H1 (cell line): ENCODE measurements around the gene PRMT1. TPM values are rescaled to one million over a fixed set of nuclear protein-coding genes. Genes with fewer than 3 reads are reported as not detected.

Source experiments
- CTCF ChIA-PET: fragments of 300-600 bp; sonication (Branson Sonifier 250); formaldehyde crosslinking; loops from one replicate; lab custom pipeline; 2021; ENCODE audit not compliant: partially characterized antibody; lab: Charles Lee
- POLR2A ChIA-PET: fragments of 300-600 bp; sonication (Branson Sonifier 250); formaldehyde crosslinking; loops from one replicate; lab custom pipeline; 2021; ENCODE audit warnings: inconsistent platforms; ENCODE audit not compliant: partially characterized antibody; lab: Charles Lee
- DNase-seq, 2 experiments: peaks; one replicate each; pipeline versions ENCODE4 v3.0.0 to v3.0.0-alpha.2; 2010 to 2022; ENCODE audit warnings: low spot score in 2 of 2, low read depth in 1 of 2, mixed read lengths in 1 of 2
- FAIRE-seq: peaks from 2 replicates; lab custom pipeline; 2011; peaks lifted over from hg19 to GRCh38; lab: Jason Lieb, UNC
- H2AFZ ChIP-seq: 2 replicates; pipeline ENCODE4 v1.8.1; 2012; ENCODE audit warnings: low read length, inconsistent platforms
- H2AK5ac ChIP-seq: 2 replicates; pipeline ENCODE4 v1.6.1; 2013; ENCODE audit warnings: low read depth, low read length
- H2BK120ac ChIP-seq: replicated peaks from 2 replicates; pipeline ENCODE3; 2013; ENCODE audit warnings: low read depth, low read length, inconsistent platforms
- H2BK12ac ChIP-seq: 2 replicates; pipeline ENCODE4 v1.6.1; 2013; ENCODE audit warnings: low read depth, low read length
- H2BK15ac ChIP-seq: 2 replicates; pipeline ENCODE4 v1.6.1; 2013; ENCODE audit warnings: low read length
- H2BK20ac ChIP-seq: 2 replicates; pipeline ENCODE4 v1.6.1; 2013; ENCODE audit warnings: low read length
- H2BK5ac ChIP-seq: 2 replicates; pipeline ENCODE4 v1.6.1; 2013; ENCODE audit warnings: low read depth, low read length
- H3K14ac ChIP-seq: 2 replicates; pipeline ENCODE4 v1.6.1; 2013; ENCODE audit warnings: inconsistent platforms; ENCODE audit not compliant: insufficient read length
- H3K18ac ChIP-seq: 2 replicates; pipeline ENCODE4 v1.6.1; 2013; ENCODE audit warnings: low read length; ENCODE audit errors: extremely low read depth
- H3K23ac ChIP-seq: 2 replicates; pipeline ENCODE4 v1.6.1; 2013; ENCODE audit warnings: inconsistent platforms; ENCODE audit not compliant: insufficient read length
- H3K23me2 ChIP-seq: 2 replicates; pipeline ENCODE4 v1.6.1; 2013; ENCODE audit warnings: low read depth, low read length
- H3K27ac ChIP-seq: 2 replicates; pipeline ENCODE4 v1.6.1; 2011; ENCODE audit warnings: low read depth, low read length, inconsistent platforms
- H3K27me3 ChIP-seq, 4 experiments: replicated peaks in 1 of 4; 1 replicate in 1 of 4; 2 replicates in 3 of 4; pipeline versions ENCODE4 v1.6.1 to v1.8.1; 2011 to 2013; ENCODE audit warnings: low read length in 3 of 4, mild to moderate bottlenecking in 3 of 4, inconsistent platforms in 2 of 4, mixed read lengths in 2 of 4, moderate library complexity in 1 of 4; ENCODE audit not compliant: control insufficient read depth in 3 of 4, insufficient read depth in 3 of 4; ENCODE audit errors: extremely low read depth in 1 of 4
- H3K36me3 ChIP-seq, 4 experiments: 2 replicates each; pipeline versions ENCODE4 v1.6.1 to v1.8.1; 2011 to 2013; ENCODE audit warnings: mild to moderate bottlenecking in 4 of 4, low read length in 3 of 4, moderate library complexity in 2 of 4, control low read depth in 1 of 4, inconsistent platforms in 1 of 4; ENCODE audit not compliant: insufficient read depth in 4 of 4, control insufficient read depth in 2 of 4
- H3K4ac ChIP-seq: replicated peaks from 2 replicates; pipeline ENCODE3; 2013; ENCODE audit warnings: low read length, low read depth, mixed read lengths, inconsistent platforms; ENCODE audit not compliant: insufficient read length
- H3K4me1 ChIP-seq, 4 experiments: replicated peaks in 1 of 4; 1 replicate in 1 of 4; 2 replicates in 3 of 4; pipeline versions ENCODE4 v1.6.1 to v1.8.1; 2011 to 2013; ENCODE audit warnings: low read length in 3 of 4, inconsistent platforms in 2 of 4, mixed read lengths in 1 of 4; ENCODE audit not compliant: insufficient read depth in 4 of 4, control insufficient read depth in 3 of 4
- H3K4me2 ChIP-seq, 2 experiments: 2 replicates each; pipeline versions ENCODE4 v1.6.1 to v1.8.1; 2011 to 2013; ENCODE audit warnings: low read depth in 2 of 2, low read length in 2 of 2, control low read depth in 1 of 2, inconsistent platforms in 1 of 2, mild to moderate bottlenecking in 1 of 2; ENCODE audit not compliant: insufficient read depth in 1 of 2
- H3K4me3 ChIP-seq, 4 experiments: fragments of 200-600, 300-600 bp in 1 of 4; sonication (generic), shearing (Covaris generic), sonication (Bioruptor Twin) in 1 of 4; 2 replicates each; pipeline versions ENCODE4 v1.5.1 to v1.8.1; 2011 to 2016; ENCODE audit warnings: low read length in 4 of 4, low read depth in 3 of 4, control low read depth in 2 of 4, inconsistent platforms in 2 of 4, mild to moderate bottlenecking in 2 of 4, mixed read lengths in 1 of 4, moderate library complexity in 1 of 4; ENCODE audit not compliant: insufficient read depth in 2 of 4; ENCODE audit errors: extremely low read depth in 1 of 4
- H3K56ac ChIP-seq: replicated peaks from 2 replicates; pipeline ENCODE3; 2013; ENCODE audit warnings: low read depth, mild to moderate bottlenecking, mixed read lengths, low read length, inconsistent platforms; ENCODE audit not compliant: insufficient read length
- H3K79me1 ChIP-seq: 2 replicates; pipeline ENCODE4 v1.6.1; 2013; ENCODE audit warnings: low read depth, low read length, control low read depth
- H3K79me2 ChIP-seq, 2 experiments: 2 replicates each; pipeline versions ENCODE4 v1.6.1 to v1.8.1; 2012 to 2013; ENCODE audit warnings: low read length in 2 of 2, mild to moderate bottlenecking in 2 of 2, inconsistent platforms in 1 of 2; ENCODE audit not compliant: insufficient read depth in 2 of 2, control insufficient read depth in 1 of 2
- H3K9ac ChIP-seq, 4 experiments: replicated peaks in 1 of 4; 1 replicate in 1 of 4; 2 replicates in 3 of 4; pipeline versions ENCODE4 v1.6.1 to v1.8.1; 2011 to 2013; ENCODE audit warnings: low read depth in 3 of 4, low read length in 3 of 4, control low read depth in 2 of 4, mild to moderate bottlenecking in 2 of 4, moderate library complexity in 2 of 4, inconsistent platforms in 1 of 4; ENCODE audit errors: extremely low read depth in 1 of 4
- H3K9me3 ChIP-seq, 2 experiments: 2 replicates each; pipeline versions ENCODE4 v1.6.1 to v1.8.1; 2012 to 2013; ENCODE audit warnings: mild to moderate bottlenecking in 2 of 2, moderate library complexity in 2 of 2, control low read depth in 1 of 2, inconsistent platforms in 1 of 2, low read depth in 1 of 2, low read length in 1 of 2, mixed read lengths in 1 of 2; ENCODE audit not compliant: insufficient read depth in 2 of 2
- H4K20me1 ChIP-seq, 2 experiments: replicated peaks in 1 of 2; 2 replicates each; pipeline versions ENCODE3 to v1.8.1; 2011 to 2013; ENCODE audit warnings: inconsistent platforms in 2 of 2, low read length in 2 of 2, mild to moderate bottlenecking in 1 of 2; ENCODE audit not compliant: insufficient read depth in 2 of 2, control insufficient read depth in 1 of 2
- H4K5ac ChIP-seq: 2 replicates; pipeline ENCODE4 v1.6.1; 2013; ENCODE audit warnings: low read length, low read depth, mixed read lengths, inconsistent platforms; ENCODE audit not compliant: insufficient read length
- H4K8ac ChIP-seq: 2 replicates; pipeline ENCODE4 v1.8.0; 2013; ENCODE audit warnings: mild to moderate bottlenecking, moderate library complexity, low read length, inconsistent platforms; ENCODE audit not compliant: insufficient read depth; ENCODE audit errors: extremely low read depth
- H4K91ac ChIP-seq: replicated peaks from 2 replicates; pipeline ENCODE3; 2013; ENCODE audit warnings: low read length, mixed read lengths, inconsistent platforms; ENCODE audit not compliant: insufficient read length
- BCL11A ChIP-seq, 2 experiments: IDR thresholded peaks; one replicate each; pipeline ENCODE4 v1.6.1; 2011; ENCODE audit warnings: low read depth in 2 of 2, low read length in 2 of 2, mild to moderate bottlenecking in 2 of 2
- BRCA1 ChIP-seq: IDR thresholded peaks from 2 replicates; pipeline ENCODE4 v1.6.1; 2012; ENCODE audit warnings: low read depth, low read length, improper control_type of control experiment
- CBX5 ChIP-seq: fragments of 300-800, 300-1000 bp; sonication (generic); IDR thresholded peaks from 2 replicates; pipeline ENCODE4 v1.7.1; 2016; ENCODE audit warnings: antibody characterized with exemption, low read length, low read depth
- CHD1 ChIP-seq: IDR thresholded peaks from 2 replicates; pipeline ENCODE4 v1.6.1; 2012; ENCODE audit warnings: low read depth, low read length, improper control_type of control experiment
- CHD2 ChIP-seq: IDR thresholded peaks from 2 replicates; pipeline ENCODE4 v1.6.1; 2012; ENCODE audit warnings: low read length, improper control_type of control experiment
- CREB1 ChIP-seq: IDR thresholded peaks from 2 replicates; pipeline ENCODE4 v1.6.1; 2012; ENCODE audit warnings: inconsistent platforms
- CTBP2 ChIP-seq: IDR thresholded peaks from 2 replicates; pipeline ENCODE4 v1.7.0; 2011; ENCODE audit warnings: borderline replicate concordance, mild to moderate bottlenecking, moderate library complexity, mixed read lengths, low read length; ENCODE audit not compliant: insufficient read depth, insufficient read length
- EZH2 ChIP-seq: fragments of 200-600 bp; sonication (generic); IDR thresholded peaks from 2 replicates; pipeline ENCODE4 v1.7.1; 2012; ENCODE audit warnings: low read depth, mild to moderate bottlenecking, moderate library complexity, low read length, inconsistent platforms; ENCODE audit not compliant: severe bottlenecking
- FOSL1 ChIP-seq: IDR thresholded peaks from 2 replicates; pipeline ENCODE4 v1.6.1; 2011; ENCODE audit warnings: mild to moderate bottlenecking, low read depth, low read length, moderate library complexity; ENCODE audit not compliant: insufficient read depth
- SP1 ChIP-seq: IDR thresholded peaks from 2 replicates; pipeline ENCODE4 v1.6.1; 2011; ENCODE audit warnings: low read depth, low read length
- TCF12 ChIP-seq: IDR thresholded peaks from 2 replicates; pipeline ENCODE4 v1.6.1; 2011; ENCODE audit warnings: low read depth, mild to moderate bottlenecking, low read length
- USF2 ChIP-seq: IDR thresholded peaks from 2 replicates; pipeline ENCODE4 v1.6.1; 2011; ENCODE audit warnings: low read length, improper control_type of control experiment
- YY1 ChIP-seq: IDR thresholded peaks from 2 replicates; pipeline ENCODE4 v1.6.1; 2011; ENCODE audit warnings: low read depth, mild to moderate bottlenecking, low read length
- WGBS, 2 experiments: shearing (Covaris generic) in 1 of 2; methylation state at CpG; one replicate each; pipeline versions ENCODE4 v1.1.6 to v1.1.7; 2013 to 2015; ENCODE audit warnings: low lambda C conversion rate in 2 of 2, mixed read lengths in 2 of 2, inconsistent platforms in 1 of 2, low coverage in 1 of 2, missing lambda C conversion rate in 1 of 2; ENCODE audit not compliant: insufficient replicate concordance in 2 of 2, insufficient coverage in 1 of 2, insufficient read length in 1 of 2; ENCODE audit errors: extremely low coverage in 1 of 2, missing lambda C conversion rate in 1 of 2; 5-methylcytosine and 5-hydroxymethylcytosine counted together
- polyA plus RNA-seq, 7 experiments: library from polyadenylated mRNA; depleted of rRNA in 3 of 7; stranded (reverse) in 5 of 7; unstranded in 2 of 7; fragments of >200 nt in 5 of 7; fragments of 200-250 nt in 2 of 7; gene quantifications; 1 replicate in 5 of 7; 2 replicates in 1 of 7; 4 replicates in 1 of 7; pipeline versions ENCODE4 v1.2.1 to v1.2.3, GENCODE V29; 2011 to 2013; ENCODE audit warnings: missing spikeins in 2 of 7, mixed read lengths in 2 of 7
- total RNA-seq: library from RNA; stranded (reverse); fragmentation: NEBNext Ultra II Directional; extraction: Animal tissue kit (Norgen Biotek cat#: 25700); gene quantifications from 2 replicates; pipeline ENCODE4 v1.2.1, GENCODE V29; 2021

The PRMT1 gene
- total and polyA plus RNA-seq, 2 of the 8 experiments (the other 6 are each of a cell fraction or from before 2014, with no cell fraction given): 561 to 1,215 TPM

GRCh38 chr19:49713236-49713845 is 36.3 kb downstream of the PRMT1 start:
- H4K5ac ChIP-seq: no peak overlapping the region
- no peak overlapping the region for H3K18ac ChIP-seq
- no peaks in the 10 kb centered on the region; a peak in 1 of 7 replicates for H3K4me1 ChIP-seq
- H2BK20ac ChIP-seq: no peak overlapping the region
- H4K8ac ChIP-seq: peak overlapping the region; percentile 14; the same call in 1 of the 2 replicates
- no peak overlapping the region for H2AK5ac ChIP-seq
- peaks cover 7% of the 10 kb centered on the region; the same call in 1 of the 2 replicates for H3K23me2 ChIP-seq
- H3K27ac ChIP-seq: no peak overlapping the region
- H3K9ac ChIP-seq: no peak overlapping the region
- ChIA-PET CTCF (interaction anchor here (1.2 to 1.3 kb wide), 2 partner anchors 33 to 37 kb away, joined by 4 read pairs; no protein-coding TSS in a partner anchor), POLR2A (interaction anchor here (0.6 to 7.7 kb wide), 7 partner anchors 9 to 105 kb away, joined by 3 to 51 read pairs (median 5); partner anchors contain the start of genes ADM5, AP2A1 and CPT1C)
- no peak overlapping the region for H3K4me3 ChIP-seq
- H3K79me1 ChIP-seq: no peaks in the 10 kb centered on the region
- H4K20me1 ChIP-seq: peaks cover 0 to 2% of the 10 kb centered on the region in 2 experiments
- H2AFZ ChIP-seq: no peak overlapping the region
- H2BK15ac ChIP-seq: no peak overlapping the region
- H3K4ac ChIP-seq: no peak overlapping the region
- H3K23ac ChIP-seq: no peak overlapping the region
- H2BK12ac ChIP-seq: no peak overlapping the region
- WGBS, 2 experiments: 98% methylated on average over 6 of the region's 8 CpGs; no CpG with 5 or more reads in 1 of the 2 experiments
- H3K56ac ChIP-seq: no peak overlapping the region
- no peak overlapping the region for H3K14ac ChIP-seq
- H3K27me3 ChIP-seq: no peaks in the 10 kb centered on the region
- H4K91ac ChIP-seq: no peak overlapping the region
- FAIRE-seq: no peak
- no peaks in the 10 kb centered on the region for H3K79me2 ChIP-seq
- no peak overlapping the region for H3K4me2 ChIP-seq
- DNase-seq: no peak
- peaks cover 8 to 29% (median 19%) of the 10 kb centered on the region in 4 experiments for H3K36me3 ChIP-seq
- no peak overlapping the region for H2BK5ac ChIP-seq
- peaks cover 0 to 2% of the 10 kb centered on the region in 2 experiments; a peak in 1 of 4 replicates for H3K9me3 ChIP-seq
- H2BK120ac ChIP-seq: no peak overlapping the region
- no peak for TF ChIP-seq BCL11A (IDR thresholded peaks at IDR 0.05; ENCODE audit: low read depth in 2 of 2, low read length in 2 of 2)
- TF ChIP-seq CREB1: no peak
- TF ChIP-seq CHD2: no peak
- TF ChIP-seq EZH2: no peak
- TF ChIP-seq FOSL1: no peak
- TF ChIP-seq USF2: no peak
- no peak for TF ChIP-seq CHD1
- TF ChIP-seq SP1: no peak
- no peak for TF ChIP-seq TCF12
- no peak for TF ChIP-seq CBX5
- no peak for TF ChIP-seq YY1
- TF ChIP-seq BRCA1: no peak
- TF ChIP-seq CTBP2: no peak
